GM18505 (cell line): Measurements from ENCODE around the gene SPRTN.

Experiments
- ATAC-seq: cut with Tn5 transposase; IDR thresholded peaks from one replicate; pipeline ENCODE4 v1.9.1; 2021; ENCODE audit not compliant: unreplicated experiment
- POLR2A ChIP-seq: IDR thresholded peaks from 4 replicates; pipeline ENCODE4 v1.6.1; 2011; ENCODE audit warnings: borderline replicate concordance; ENCODE audit not compliant: insufficient read depth, insufficient read length; ENCODE audit errors: extremely low read depth

SPRTN gene

GRCh38 chr1:231338270-231339128, at the start of gene SPRTN:
Gene SPRTN (plus strand): TSS chr1:231338293. CDS start chr1:231338384, 91 bp downstream.
- peak; percentile 6 for ATAC-seq
- TF ChIP-seq POLR2A, result no peak

GRCh38 chr1:231295938-231296337, 42.2 kb upstream of the SPRTN start:
- ATAC-seq, result no peak
- no peak for TF ChIP-seq POLR2A

- ATAC-seq, result no peak
- TF ChIP-seq POLR2A, result no peak
Observed at GRCh38 chr1:231301990-231302389, 36.1 kb upstream of the SPRTN start.

GRCh38 chr1:231310391-231310934, 27.6 kb upstream of the SPRTN start:
- no peak for ATAC-seq
- no peak for TF ChIP-seq POLR2A

DNA sequence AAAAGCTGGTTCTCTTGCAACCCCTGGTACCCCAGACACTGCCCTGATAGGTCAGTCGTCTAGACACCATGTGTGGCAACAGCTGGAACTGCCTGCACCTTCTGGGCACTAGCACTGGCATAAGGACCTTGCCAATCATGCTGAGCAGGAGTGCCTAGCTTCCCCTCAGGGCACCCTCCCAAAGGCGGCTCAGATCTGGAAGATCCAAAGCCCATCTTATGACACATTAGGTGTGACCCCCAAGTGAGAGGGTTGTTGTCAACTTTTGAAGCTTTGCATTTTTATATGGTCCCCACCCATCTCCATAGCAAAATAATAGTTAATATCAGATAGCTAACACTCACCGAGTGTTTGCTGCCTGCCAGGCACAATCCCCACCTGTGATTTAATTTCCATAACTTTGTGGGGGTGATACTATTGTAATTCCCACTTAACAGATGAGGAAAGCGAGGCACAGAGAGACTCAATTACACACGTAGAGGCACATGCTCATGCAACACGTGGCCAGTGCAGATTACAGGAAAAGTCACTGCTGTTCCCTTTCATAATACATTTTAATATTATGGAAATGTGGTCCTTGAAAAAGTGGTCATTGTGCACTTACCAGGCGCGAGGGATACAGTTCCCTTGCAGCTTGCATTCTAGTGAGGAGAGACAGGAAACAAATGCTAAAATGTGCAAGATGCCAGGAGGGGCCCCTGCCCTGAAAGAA, 26.2 kb upstream of the SPRTN start:
- no peak for TF ChIP-seq POLR2A
- ATAC-seq, result no peak

DNA sequence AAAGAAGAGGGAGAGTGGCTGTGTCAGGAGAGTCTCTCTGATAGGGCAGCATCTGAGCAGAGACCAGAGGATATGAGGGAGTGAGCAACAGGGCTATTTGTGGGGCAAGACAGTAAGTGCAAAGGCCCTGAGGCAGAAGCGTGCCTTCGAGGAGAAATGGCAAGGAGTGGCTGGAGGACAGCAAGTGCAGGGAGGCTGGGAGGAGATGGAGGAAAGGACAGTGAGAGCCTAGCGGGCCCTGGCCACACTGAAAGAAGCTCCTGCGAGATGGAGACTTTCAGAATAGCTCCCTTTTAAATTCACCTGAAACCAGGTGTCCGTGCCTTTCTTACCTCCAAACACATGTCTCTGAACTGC, 25.7 kb upstream of the SPRTN start:
- ATAC-seq, result no peak
- TF ChIP-seq POLR2A, result no peak

GRCh38 chr1:231313661-231314060, 24.4 kb upstream of the SPRTN start:
- ATAC-seq, result no peak
- TF ChIP-seq POLR2A, result no peak

DNA sequence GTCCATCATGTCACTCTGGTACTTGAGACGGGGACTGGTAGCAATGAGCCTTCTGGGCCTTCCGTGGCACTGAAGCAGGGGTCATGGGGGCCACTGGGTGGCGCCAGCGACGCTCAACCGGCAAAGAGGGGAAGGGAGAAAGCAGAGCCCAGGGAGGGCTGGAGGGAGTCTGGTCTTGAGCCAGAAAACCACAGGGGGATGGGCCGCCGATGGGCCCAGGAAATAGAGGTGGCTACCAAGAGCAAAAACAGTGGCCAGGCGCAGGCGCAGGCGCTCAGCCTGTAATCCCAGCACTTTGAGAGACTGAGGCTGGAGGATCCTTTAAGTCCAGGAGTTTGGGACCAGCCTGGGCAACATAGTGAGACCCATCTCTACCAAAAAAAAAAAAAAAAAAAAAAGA, 22.2 kb upstream of the SPRTN start:
- TF ChIP-seq POLR2A, result no peak

DNA sequence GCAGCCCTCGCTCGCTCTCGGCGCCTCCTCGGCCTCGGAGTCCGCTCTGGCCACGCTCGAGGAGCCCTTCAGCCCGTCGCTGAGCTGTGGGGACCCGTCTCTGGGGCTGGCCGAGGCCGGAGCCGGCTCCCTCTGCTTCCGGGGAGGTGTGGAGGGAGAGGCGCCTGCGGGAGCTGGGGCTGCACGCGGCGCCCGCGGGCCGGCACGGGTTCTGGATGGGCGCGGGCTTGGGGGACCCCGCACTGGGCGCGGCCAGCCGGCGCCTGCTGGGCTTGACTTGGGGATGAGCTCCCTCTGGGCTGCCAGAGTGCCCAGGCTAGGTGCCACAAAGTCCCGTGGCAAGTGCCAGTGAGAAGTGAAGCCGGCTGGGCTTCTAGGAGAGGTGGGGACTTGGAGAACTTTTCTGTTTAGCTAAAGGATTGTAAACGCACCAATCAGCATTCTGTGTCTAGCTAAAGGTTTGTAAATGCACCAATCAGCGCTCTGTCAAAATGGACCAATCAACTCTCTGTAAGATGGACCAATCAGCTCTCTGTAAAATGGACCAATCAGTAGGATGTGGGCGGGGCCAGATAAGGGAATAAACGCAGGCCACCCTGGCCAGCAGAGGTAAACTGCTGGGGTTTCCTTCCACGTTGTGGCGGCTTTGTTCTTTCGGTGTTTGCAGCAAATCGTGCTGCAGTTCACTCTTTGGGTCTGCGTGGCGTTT, 20.6 kb upstream of the SPRTN start:
- no peak for ATAC-seq
- no peak for TF ChIP-seq POLR2A

More for the DNA sequence above, 22.2 kb upstream of the SPRTN start:
- peak; percentile 74 for ATAC-seq

DNA sequence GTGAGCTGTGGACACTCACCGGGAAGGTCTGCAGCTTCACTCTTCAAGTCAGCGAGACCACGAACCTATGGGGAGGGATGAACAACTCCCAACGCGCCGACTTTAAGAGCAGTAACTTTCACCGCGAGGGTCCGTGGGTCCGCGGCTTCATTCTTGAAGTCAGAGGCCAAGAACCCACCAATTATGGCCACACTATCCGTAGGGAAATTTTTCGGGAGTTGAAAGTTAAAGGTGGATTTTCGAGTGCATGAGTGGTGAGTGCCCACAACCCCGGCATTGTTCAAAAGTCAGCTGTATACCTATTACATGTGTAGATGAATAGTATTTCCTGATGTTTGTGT, 20.1 kb upstream of the SPRTN start:
- ATAC-seq, result no peak
- TF ChIP-seq POLR2A, result no peak

DNA sequence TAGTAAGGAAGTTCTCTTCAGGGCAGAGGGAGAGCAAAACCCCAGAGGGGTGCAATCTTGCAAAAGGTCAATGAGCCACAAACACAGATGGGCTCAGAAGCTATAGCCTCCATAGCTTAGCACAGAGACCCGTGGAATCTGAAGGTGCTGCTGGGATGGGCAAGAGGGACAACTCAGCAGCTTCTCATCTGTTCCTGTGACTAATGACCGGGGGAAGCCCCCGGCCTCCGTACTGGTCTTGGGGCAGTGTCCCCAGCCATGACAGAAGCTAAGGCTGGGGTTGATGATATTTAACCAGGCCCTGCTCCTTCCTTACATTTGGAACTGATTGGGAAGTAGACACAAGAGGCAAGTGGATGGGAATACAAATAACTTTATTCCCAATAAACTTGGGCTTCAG, 19.5 kb upstream of the SPRTN start:
- no peak for ATAC-seq
- TF ChIP-seq POLR2A, result no peak

GRCh38 chr1:231319080-231319479, 19.0 kb upstream of the SPRTN start:
- no peak for ATAC-seq

GRCh38 chr1:231322880-231323530, 15.1 kb upstream of the SPRTN start:
- no peak for ATAC-seq
- no peak for TF ChIP-seq POLR2A

More at GRCh38 chr1:231319080-231319479, 19.0 kb upstream of the SPRTN start:
- no peak for TF ChIP-seq POLR2A
